ENCODE results near the gene LDLRAD3.

The LDLRAD3 gene

DNA sequence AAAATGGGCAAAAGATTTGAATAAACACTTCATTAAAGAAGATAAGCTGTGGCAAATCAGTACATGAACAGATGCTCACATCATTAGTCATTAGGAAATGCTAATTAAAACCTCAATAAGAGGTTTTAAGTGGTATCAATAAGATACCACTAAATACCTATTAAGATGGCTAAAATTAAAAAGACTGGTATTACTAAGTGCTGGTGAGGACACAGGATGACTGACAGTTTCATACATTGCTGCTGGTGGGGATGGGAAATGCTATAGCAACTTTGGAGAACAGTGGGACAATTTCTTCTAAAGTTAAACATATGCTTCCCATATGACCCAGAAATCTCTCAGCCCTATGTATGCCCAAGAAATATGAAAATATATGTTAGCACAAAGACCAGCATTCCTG, 276.1 kb downstream of the LDLRAD3 start:
- TF ChIP-seq, protein P1, sequence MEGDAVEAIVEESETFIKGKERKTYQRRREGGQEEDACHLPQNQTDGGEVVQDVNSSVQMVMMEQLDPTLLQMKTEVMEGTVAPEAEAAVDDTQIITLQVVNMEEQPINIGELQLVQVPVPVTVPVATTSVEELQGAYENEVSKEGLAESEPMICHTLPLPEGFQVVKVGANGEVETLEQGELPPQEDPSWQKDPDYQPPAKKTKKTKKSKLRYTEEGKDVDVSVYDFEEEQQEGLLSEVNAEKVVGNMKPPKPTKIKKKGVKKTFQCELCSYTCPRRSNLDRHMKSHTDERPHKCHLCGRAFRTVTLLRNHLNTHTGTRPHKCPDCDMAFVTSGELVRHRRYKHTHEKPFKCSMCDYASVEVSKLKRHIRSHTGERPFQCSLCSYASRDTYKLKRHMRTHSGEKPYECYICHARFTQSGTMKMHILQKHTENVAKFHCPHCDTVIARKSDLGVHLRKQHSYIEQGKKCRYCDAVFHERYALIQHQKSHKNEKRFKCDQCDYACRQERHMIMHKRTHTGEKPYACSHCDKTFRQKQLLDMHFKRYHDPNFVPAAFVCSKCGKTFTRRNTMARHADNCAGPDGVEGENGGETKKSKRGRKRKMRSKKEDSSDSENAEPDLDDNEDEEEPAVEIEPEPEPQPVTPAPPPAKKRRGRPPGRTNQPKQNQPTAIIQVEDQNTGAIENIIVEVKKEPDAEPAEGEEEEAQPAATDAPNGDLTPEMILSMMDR (conservative IDR thresholded peaks at IDR 0.05; ENCODE audit: low read depth, low read length), result no peak
- DNase-seq (ENCODE audit: low read depth), result no peak
- H3K4me3 ChIP-seq (ENCODE audit: low read depth, low read length), result no peak overlapping the region

DNA sequence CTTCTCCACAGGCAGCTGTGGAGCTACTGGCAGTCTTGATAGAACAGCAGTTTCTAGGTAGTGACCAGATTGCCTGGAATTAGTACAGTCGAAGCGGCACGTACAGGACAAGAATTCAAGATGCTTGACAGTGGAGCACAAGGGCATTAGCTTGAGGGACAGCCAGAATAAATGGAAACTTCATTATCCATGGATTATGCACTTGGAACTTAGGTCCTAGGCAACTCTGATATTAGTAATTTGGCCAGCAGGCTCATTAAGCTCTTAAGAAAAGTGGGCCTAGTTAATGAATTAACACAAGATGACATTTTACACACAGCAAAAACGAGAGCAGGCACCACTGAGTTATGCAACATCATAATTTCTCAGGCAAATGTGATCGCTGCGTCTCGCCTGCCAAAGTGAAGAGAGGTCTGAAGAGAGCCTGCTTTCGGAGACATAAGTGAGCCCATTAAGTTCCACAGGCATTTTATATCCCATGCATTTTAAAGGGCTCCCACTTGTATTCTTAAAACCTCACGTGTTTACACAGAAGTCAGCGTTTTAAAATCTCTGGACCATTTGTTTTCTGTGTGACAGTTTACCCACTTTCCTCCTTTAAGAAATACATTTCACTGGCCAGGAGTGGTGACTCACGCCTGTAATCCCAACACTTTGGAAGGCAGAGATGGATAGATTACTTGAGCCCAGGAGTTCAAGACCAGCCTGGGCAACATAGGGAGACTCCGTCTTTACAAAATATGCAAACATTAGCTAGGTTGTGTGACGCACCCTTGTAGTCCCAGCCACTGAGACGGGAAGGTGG, 279.2 kb downstream of the LDLRAD3 start:
- no peak overlapping the region for H3K4me3 ChIP-seq (ENCODE audit: low read depth, low read length)
- TF ChIP-seq, protein P1 (conservative IDR thresholded peaks at IDR 0.05; ENCODE audit: low read depth, low read length), result no peak
- peak; percentile 28 for DNase-seq (ENCODE audit: low read depth)

DNA sequence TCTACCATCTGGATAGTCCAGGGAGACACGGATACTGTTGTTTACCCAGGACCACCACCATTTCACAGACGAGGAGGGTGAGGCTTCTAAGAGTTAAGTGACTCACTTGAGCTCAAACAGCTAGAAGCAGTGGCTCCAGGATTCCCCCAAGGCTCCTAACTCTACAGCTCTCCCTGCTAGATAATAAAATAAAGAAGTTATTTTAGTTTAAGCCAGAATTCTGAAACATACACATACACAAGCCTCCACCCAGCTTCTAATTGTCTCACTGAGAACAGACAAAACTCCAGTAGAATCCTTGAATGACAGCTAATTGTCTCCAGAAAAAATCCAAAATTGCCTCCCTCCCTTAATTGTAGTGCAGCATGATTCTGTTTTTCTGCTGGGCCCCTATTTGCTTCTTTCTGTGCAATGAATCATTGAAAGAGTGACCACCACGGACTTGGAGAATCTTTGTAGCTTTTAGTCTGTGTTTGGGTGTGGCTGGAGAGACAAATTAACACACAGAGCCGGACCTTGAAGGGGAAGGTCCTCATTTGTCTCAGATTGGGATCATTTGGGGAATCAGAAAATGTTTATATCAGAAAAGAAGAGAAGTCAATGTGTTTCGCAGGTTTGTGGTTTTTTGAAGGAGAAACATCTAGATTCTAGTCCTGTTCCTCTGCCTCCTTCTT, 280.5 kb downstream of the LDLRAD3 start:
- H3K4me3 ChIP-seq (ENCODE audit: low read depth, low read length), result no peak overlapping the region
- TF ChIP-seq, protein P1 (conservative IDR thresholded peaks at IDR 0.05; ENCODE audit: low read depth, low read length), result no peak
- DNase-seq (ENCODE audit: low read depth), result no peak

DNA sequence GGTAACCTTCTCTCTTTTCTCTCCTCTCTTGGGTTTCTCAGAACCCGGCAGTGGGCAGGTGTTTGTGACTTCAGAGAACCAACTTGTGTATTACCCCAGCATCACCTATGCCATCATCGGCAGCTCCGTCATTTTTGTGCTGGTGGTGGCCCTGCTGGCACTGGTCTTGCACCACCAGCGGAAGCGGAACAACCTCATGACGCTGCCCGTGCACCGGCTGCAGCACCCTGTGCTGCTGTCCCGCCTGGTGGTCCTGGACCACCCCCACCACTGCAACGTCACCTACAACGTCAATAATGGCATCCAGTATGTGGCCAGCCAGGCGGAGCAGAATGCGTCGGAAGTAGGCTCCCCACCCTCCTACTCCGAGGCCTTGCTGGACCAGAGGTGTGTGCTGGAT, 283.2 kb downstream of the LDLRAD3 start:
- DNase-seq (ENCODE audit: low read depth), result no peak
- TF ChIP-seq, protein P1 (conservative IDR thresholded peaks at IDR 0.05; ENCODE audit: low read depth, low read length), result no peak
- H3K4me3 ChIP-seq (ENCODE audit: low read depth, low read length), result no peak overlapping the region

DNA sequence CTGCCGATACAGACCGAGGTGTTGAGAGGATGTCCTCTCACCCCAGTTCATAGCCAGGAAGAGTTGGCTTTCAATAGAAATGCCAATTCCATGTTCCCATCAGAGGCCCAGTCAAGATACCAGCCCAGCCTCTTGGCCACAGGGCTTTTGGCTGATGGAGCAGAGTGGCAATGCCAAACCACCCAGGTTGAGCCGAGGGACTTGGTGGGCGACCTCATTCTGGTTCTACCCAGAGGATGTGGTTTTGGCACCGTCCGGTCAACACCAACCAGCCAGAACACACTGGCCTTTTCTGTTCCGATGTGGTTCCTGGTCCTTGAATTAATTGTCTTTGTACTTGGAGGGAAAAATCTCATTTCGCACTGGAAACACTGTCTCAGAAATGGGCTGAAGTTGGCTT, 284.8 kb downstream of the LDLRAD3 start:
- TF ChIP-seq, protein P1 (conservative IDR thresholded peaks at IDR 0.05; ENCODE audit: low read depth, low read length), result no peak
- DNase-seq (ENCODE audit: low read depth), result no peak
- H3K4me3 ChIP-seq (ENCODE audit: low read depth, low read length), result no peak overlapping the region

DNA sequence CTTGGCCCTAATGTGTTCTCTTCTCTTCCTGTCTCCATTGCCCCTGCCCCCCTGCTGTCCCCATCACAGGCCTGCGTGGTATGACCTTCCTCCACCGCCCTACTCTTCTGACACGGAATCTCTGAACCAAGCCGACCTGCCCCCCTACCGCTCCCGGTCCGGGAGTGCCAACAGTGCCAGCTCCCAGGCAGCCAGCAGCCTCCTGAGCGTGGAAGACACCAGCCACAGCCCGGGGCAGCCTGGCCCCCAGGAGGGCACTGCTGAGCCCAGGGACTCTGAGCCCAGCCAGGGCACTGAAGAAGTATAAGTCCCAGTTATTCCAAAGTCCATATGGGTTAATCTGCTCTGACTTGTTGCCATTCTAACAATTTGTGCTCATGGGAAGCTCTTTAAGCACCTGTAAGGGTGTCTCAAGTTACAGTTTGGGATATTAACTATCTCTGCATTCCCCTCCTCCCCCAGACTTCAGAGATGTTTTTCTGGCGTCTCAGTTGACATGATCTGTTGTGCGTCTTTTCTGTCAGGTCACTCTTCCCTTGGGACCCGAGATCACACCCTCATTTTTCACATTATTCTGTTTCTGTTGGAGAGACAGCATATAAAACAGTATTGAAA, 285.3 kb downstream of the LDLRAD3 start:
- H3K4me3 ChIP-seq (ENCODE audit: low read depth, low read length), result no peak overlapping the region
- no peak for DNase-seq (ENCODE audit: low read depth)
- TF ChIP-seq, protein P1 (conservative IDR thresholded peaks at IDR 0.05; ENCODE audit: low read depth, low read length), result no peak

Measured in choroid plexus epithelial cell (primary cell).